Activated naive CD4-positive, alpha-beta T cell treated with Interleukin-2 at 50 U/mL for 16 hours (primary cell): ENCODE measurements around the gene ARHGEF1.
A peak's percentile ranks its signal among the peaks of the same experiment; 100 is the strongest.

Experiments
- DNase-seq: peaks from one replicate; pipeline ENCODE4 v3.0.0-alpha.2; 2020

The ARHGEF1 gene

GRCh38 chr19:41886761-41887710, 4.1 kb downstream of the ARHGEF1 start:
- DNase-seq = peak; percentile 60

GRCh38 chr19:41887711-41888382, 4.9 kb downstream of the ARHGEF1 start:
- peak; percentile 90 for DNase-seq

- no peak for DNase-seq
Observed at GRCh38 chr19:41888926-41889325, 5.9 kb downstream of the ARHGEF1 start.

GRCh38 chr19:41889896-41890295, 6.9 kb downstream of the ARHGEF1 start:
- no peak for DNase-seq

- DNase-seq = no peak
Observed at GRCh38 chr19:41890936-41891335, 8.0 kb downstream of the ARHGEF1 start.

- DNase-seq = no peak
Observed at GRCh38 chr19:41892173-41892902, 9.4 kb downstream of the ARHGEF1 start.

- no peak for DNase-seq
Observed at GRCh38 chr19:41893899-41894298, 10.9 kb downstream of the ARHGEF1 start.

GRCh38 chr19:41894350-41894749, 11.4 kb downstream of the ARHGEF1 start:
- no peak for DNase-seq

GRCh38 chr19:41895745-41896580, 13.0 kb downstream of the ARHGEF1 start:
- no peak for DNase-seq

GRCh38 chr19:41896581-41896942, 13.6 kb downstream of the ARHGEF1 start:
- no peak for DNase-seq

- no peak for DNase-seq
Observed at GRCh38 chr19:41897181-41897580, 14.2 kb downstream of the ARHGEF1 start.

- no peak for DNase-seq
Observed at GRCh38 chr19:41897820-41898219, 14.8 kb downstream of the ARHGEF1 start.

- DNase-seq = no peak
Observed at GRCh38 chr19:41898235-41898634, 15.3 kb downstream of the ARHGEF1 start.

- DNase-seq = no peak
Observed at GRCh38 chr19:41901707-41902360, 18.9 kb downstream of the ARHGEF1 start.

GRCh38 chr19:41902594-41902993, 19.6 kb downstream of the ARHGEF1 start:
- DNase-seq = no peak

- DNase-seq = no peak
Observed at GRCh38 chr19:41903193-41903953, 20.4 kb downstream of the ARHGEF1 start.

- DNase-seq = no peak
Observed at GRCh38 chr19:41904118-41904870, 21.3 kb downstream of the ARHGEF1 start.

- DNase-seq = no peak
Observed at GRCh38 chr19:41905273-41906002, 22.5 kb downstream of the ARHGEF1 start.

- DNase-seq = no peak
Observed at GRCh38 chr19:41906271-41906670, 23.3 kb downstream of the ARHGEF1 start.
